Spleen (tissue), 11 donors: ENCODE data around the gene ITPR1. TPM values are rescaled to one million over a fixed set of nuclear protein-coding genes. Genes with fewer than 3 reads are reported as not detected.

Source experiments
- DNase-seq: peaks from one replicate; pipeline ENCODE4 v3.0.0-alpha.2; 2020
- H3K27ac ChIP-seq, 8 donors: fragments of 200-600 bp; sonication (generic) in 7 of 8; 1 replicate in 4 of 8; 2 replicates in 4 of 8; pipeline versions ENCODE4 v1.5.0 to v1.8.0; 2016 to 2021; ENCODE audit warnings: inconsistent platforms in 4 of 8, mild to moderate bottlenecking in 4 of 8, moderate library complexity in 1 of 8
- H3K27me3 ChIP-seq, 7 donors: fragments of 200-600 bp; sonication (generic) in 6 of 7; replicated peaks in 1 of 7; 1 replicate in 4 of 7; 2 replicates in 3 of 7; pipeline versions ENCODE4 v1.5.0 to v1.8.0; 2016 to 2021; ENCODE audit warnings: inconsistent platforms in 3 of 7, mild to moderate bottlenecking in 1 of 7
- H3K36me3 ChIP-seq, 6 donors: fragments of 200-600 bp; sonication (generic) in 5 of 6; 1 replicate in 4 of 6; 2 replicates in 2 of 6; pipeline versions ENCODE4 v1.5.0 to v1.8.0; 2016 to 2021; ENCODE audit warnings: inconsistent platforms in 2 of 6
- H3K4me1 ChIP-seq, 6 donors: fragments of 200-600 bp; sonication (generic) in 5 of 6; 1 replicate in 3 of 6; 2 replicates in 3 of 6; pipeline versions ENCODE4 v1.5.0 to v1.8.0; 2016 to 2021; ENCODE audit warnings: inconsistent platforms in 3 of 6
- H3K4me3 ChIP-seq, 8 donors: fragments of 200-600 bp; sonication (generic) in 7 of 8; 1 replicate in 4 of 8; 2 replicates in 4 of 8; pipeline versions ENCODE4 v1.5.0 to v1.8.0; 2016 to 2021; ENCODE audit warnings: inconsistent platforms in 4 of 8, mild to moderate bottlenecking in 4 of 8, moderate library complexity in 2 of 8
- H3K9me3 ChIP-seq, 8 donors: fragments of 200-600 bp; sonication (generic) in 7 of 8; 1 replicate in 4 of 8; 2 replicates in 4 of 8; pipeline versions ENCODE4 v1.5.0 to v1.8.0; 2016 to 2021; ENCODE audit warnings: inconsistent platforms in 4 of 8
- POLR2A ChIP-seq, 3 donors: fragments of 450-650 bp; IDR thresholded peaks; one replicate each; pipeline ENCODE4 v1.5.1; 2017; ENCODE audit warnings: antibody characterized with exemption in 3 of 3, mild to moderate bottlenecking in 1 of 3
- POLR2AphosphoS5 ChIP-seq, 3 donors: sonication (generic); formaldehyde crosslinking; IDR thresholded peaks; one replicate each; pipeline ENCODE4 v1.5.1; 2017; ENCODE audit warnings: antibody characterized with exemption in 3 of 3
- WGBS, 5 donors: extraction: QIAGEN DNeasy Blood & Tissue Kit in 3 of 5; methylation state at CpG; one replicate each; pipeline versions ENCODE4 v1.1.5 to v1.1.7; 2013 to 2018; 5-methylcytosine and 5-hydroxymethylcytosine counted together
- intact Hi-C: fragments of 100-400 bp; cut with DNase I; formaldehyde crosslinking; loops from one replicate; pipeline ENCODE4 v1.15.0; 2023; ENCODE audit warnings: low total_unique reads
- polyA plus RNA-seq, 3 donors: library from polyadenylated mRNA; stranded (reverse); fragments of 200-250 nt; gene quantifications; one replicate each; pipeline ENCODE4 v1.2.1, GENCODE V29; 2013
- total RNA-seq, 7 donors: library from RNA; depleted of rRNA in 3 of 7; stranded (reverse); fragments of >200 nt in 3 of 7; fragmentation: NEBNext Ultra II Directional in 4 of 7; extraction: Animal tissue kit (Norgen Biotek cat#: 25700) in 4 of 7; gene quantifications; one replicate each; pipeline versions ENCODE4 v1.1.0 to v1.2.1, GENCODE V29; 2016 to 2021
- TF ChIP-seq, protein P1 (sequence below), 11 experiments: fragments of 200-600 bp in 7 of 11; fragments of 450-650 bp in 4 of 11; sonication (generic) in 4 of 11; IDR thresholded peaks in 8 of 11; conservative IDR thresholded peaks in 3 of 11; 1 replicate in 7 of 11; 2 replicates in 4 of 11; pipeline versions ENCODE4 v1.4.0 to v1.8.0; 2016 to 2021; ENCODE audit warnings: antibody characterized with exemption in 11 of 11, inconsistent platforms in 4 of 11, mild to moderate bottlenecking in 1 of 11
- donor health status: healthy with polysubstance abuse.
- donor health status: DM: no; HTN: no; CAD: no; lungs with moderate emphysema.
- donor health status: DM: no; HTN: no; CAD: no.
- donor health status: Bipolar disorder and iron deficiency.
- donor health status: healthy.
- donor health status: DM: no; HTN: no; CAD: no.
- donor health status: DM: yes; HTN: yes; CAD: no.

Gene ITPR1
- total and polyA plus RNA-seq, 10 donors, result 17.5 to 194 (median 129) TPM

DNA sequence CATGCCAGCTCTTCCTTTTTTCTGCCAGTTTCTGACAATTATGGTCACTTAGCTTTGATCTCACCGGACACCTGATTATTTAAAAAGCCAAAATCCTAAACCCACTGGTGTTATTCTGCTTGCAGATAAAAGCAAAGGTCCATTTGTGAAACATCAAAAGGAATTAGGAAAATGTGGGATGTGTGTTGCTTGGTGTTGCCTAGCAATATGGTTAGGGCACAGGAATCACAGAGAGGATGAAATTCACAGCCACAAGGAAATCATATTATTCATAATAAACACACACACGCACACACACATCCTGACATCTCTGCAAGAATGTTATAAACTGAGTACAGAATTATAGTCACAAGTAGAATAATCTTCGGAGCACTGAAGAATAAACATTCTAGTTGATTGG, 396.7 kb downstream of the ITPR1 start:
- intact Hi-C loops, result no loop called here
- no peak overlapping the region for H3K4me3 ChIP-seq
- TF ChIP-seq, protein P1, sequence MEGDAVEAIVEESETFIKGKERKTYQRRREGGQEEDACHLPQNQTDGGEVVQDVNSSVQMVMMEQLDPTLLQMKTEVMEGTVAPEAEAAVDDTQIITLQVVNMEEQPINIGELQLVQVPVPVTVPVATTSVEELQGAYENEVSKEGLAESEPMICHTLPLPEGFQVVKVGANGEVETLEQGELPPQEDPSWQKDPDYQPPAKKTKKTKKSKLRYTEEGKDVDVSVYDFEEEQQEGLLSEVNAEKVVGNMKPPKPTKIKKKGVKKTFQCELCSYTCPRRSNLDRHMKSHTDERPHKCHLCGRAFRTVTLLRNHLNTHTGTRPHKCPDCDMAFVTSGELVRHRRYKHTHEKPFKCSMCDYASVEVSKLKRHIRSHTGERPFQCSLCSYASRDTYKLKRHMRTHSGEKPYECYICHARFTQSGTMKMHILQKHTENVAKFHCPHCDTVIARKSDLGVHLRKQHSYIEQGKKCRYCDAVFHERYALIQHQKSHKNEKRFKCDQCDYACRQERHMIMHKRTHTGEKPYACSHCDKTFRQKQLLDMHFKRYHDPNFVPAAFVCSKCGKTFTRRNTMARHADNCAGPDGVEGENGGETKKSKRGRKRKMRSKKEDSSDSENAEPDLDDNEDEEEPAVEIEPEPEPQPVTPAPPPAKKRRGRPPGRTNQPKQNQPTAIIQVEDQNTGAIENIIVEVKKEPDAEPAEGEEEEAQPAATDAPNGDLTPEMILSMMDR (IDR thresholded peaks at IDR 0.05 in 8 of 11, conservative IDR thresholded peaks at IDR 0.05 in 3 of 11), result no peak
- TF ChIP-seq POLR2AphosphoS5 (IDR thresholded peaks at IDR 0.05) (no peak), POLR2A (IDR thresholded peaks at IDR 0.05) (no peak)
- H3K27me3 ChIP-seq, result no peaks in the 10 kb centered on the region
- DNase-seq, result no peak
- no peaks in the 10 kb centered on the region for H3K36me3 ChIP-seq
- peaks cover 5 to 19% (median 15%) of the 10 kb centered on the region in 6 donors for H3K4me1 ChIP-seq
- WGBS, 5 donors, result 86 to 93% (median 90%) methylated on average over 3 of the region's 3 CpGs
- peak overlapping the region in 5 of 8 donors; percentile 15 to 60 (median 33) for H3K27ac ChIP-seq
- H3K9me3 ChIP-seq, result no peaks in the 10 kb centered on the region

DNA sequence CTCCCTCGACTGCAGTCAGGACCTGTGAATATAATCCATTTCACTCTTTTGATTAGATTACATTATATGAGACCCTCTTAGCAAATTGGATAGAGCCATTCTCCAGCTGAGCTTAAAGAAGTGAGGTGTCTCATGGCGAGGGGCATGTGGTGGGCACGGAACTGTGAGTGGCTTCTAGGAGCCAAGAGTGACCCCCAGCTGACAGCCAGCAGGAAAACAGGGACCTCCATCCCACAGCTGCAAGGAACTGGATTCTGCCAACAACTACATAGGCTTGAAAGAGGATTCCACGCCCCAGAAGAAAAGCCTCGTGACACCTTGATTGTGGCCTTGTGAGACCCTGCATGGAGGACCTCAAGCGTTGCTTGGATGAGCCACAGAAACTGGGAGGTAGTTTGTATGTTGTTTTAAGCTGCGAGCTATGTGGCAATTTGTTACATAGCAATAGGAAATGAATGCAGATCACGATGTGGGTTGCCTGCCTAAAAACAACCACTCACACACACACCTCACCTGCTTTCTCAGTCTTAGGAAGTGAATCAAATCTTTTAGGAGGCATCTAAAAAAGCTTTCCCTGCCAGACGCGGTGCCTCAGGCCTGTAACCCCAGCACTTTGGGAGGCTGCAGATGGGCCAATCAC, 401.9 kb downstream of the ITPR1 start:
- no peak for TF ChIP-seq POLR2AphosphoS5 (IDR thresholded peaks at IDR 0.05)
- TF ChIP-seq, protein P1 (IDR thresholded peaks at IDR 0.05 in 8 of 11, conservative IDR thresholded peaks at IDR 0.05 in 3 of 11), result no peak
- TF ChIP-seq POLR2A (IDR thresholded peaks at IDR 0.05), result no peak
- 77 to 93% (median 83%) methylated on average over 10 of the region's 10 CpGs for WGBS, 5 donors
- H3K4me1 ChIP-seq, result peaks cover 0 to 15% (median under 1%) of the 10 kb centered on the region in 6 donors
- H3K36me3 ChIP-seq, result no peaks in the 10 kb centered on the region
- no peaks in the 10 kb centered on the region for H3K9me3 ChIP-seq
- H3K27ac ChIP-seq, result no peak overlapping the region
- H3K4me3 ChIP-seq, result no peak overlapping the region
- DNase-seq, result no peak
- no peaks in the 10 kb centered on the region for H3K27me3 ChIP-seq
- intact Hi-C loops, result no loop called here

DNA sequence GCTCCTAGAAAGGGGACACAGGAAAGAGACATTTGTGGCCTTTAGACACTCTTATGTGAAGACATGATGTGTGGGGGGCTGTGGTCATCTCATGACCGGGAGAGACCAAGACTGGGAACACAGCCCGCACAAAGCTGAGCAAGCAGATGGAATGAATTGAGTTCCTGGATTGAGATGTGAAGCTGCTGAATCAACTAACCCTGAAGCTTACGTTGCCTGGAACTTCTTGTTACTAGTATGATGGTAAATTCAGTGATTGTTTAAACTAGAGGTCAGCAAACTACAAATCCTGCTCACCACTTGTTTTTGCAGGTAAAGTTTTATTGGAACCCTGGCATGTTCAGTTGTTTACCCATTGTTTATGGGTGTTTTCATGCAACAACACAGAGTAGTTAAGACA, 402.7 kb downstream of the ITPR1 start:
- Histone ChIP-seq H3K4me1 (peaks cover 0 to 15% (median 0%) of the 10 kb centered on the region in 6 donors), H3K9me3 (no peaks in the 10 kb centered on the region), H3K36me3 (no peaks in the 10 kb centered on the region), H3K27ac (no peak overlapping the region), H3K27me3 (no peaks in the 10 kb centered on the region), H3K4me3 (no peak overlapping the region)
- DNase-seq, result no peak
- intact Hi-C loops, result no loop called here
- no peak for TF ChIP-seq POLR2A (IDR thresholded peaks at IDR 0.05)
- TF ChIP-seq POLR2AphosphoS5 (IDR thresholded peaks at IDR 0.05), result no peak
- TF ChIP-seq, protein P1 (IDR thresholded peaks at IDR 0.05 in 8 of 11, conservative IDR thresholded peaks at IDR 0.05 in 3 of 11), result no peak
- 73 to 83% (median 81%) methylated on average over 3 of the region's 3 CpGs for WGBS, 5 donors

Other genes starting within 250 kb of the ITPR1 start
- gene SETMAR, start 190.0 kb upstream of the ITPR1 start, total RNA-seq, result 10 to 100 TPM in 5 of 7 donors, 1 to 10 TPM in 2; 7.8 to 17.8 (median 10.9) TPM
- gene SETMAR, start 190.0 kb upstream of the ITPR1 start, polyA plus RNA-seq, result 10 to 100 TPM in 1 of 3 donors, 1 to 10 TPM in 2; 9.0 to 10.1 (median 9.7) TPM
- gene SUMF1, start 26.1 kb upstream of the ITPR1 start, total RNA-seq, result 10 to 100 TPM; 23.6 to 53.0 (median 38.8) TPM
- 10 to 100 TPM in 2 of 3 donors, 1 to 10 TPM in 1; 6.3 to 13.1 (median 12.1) TPM for gene SUMF1, start 26.1 kb upstream of the ITPR1 start, polyA plus RNA-seq